Measurements from ENCODE around the gene FSTL5. TPM values are rescaled to one million over a fixed set of nuclear protein-coding genes. Genes with fewer than 3 reads are reported as not detected.

The FSTL5 gene
- total and polyA plus RNA-seq, 9 of the 15 experiments (the other 6 are each of a cell fraction or from before 2014, with no cell fraction given): 0.09 to 3.1 (median 0.50) TPM; not detected in 1

GRCh38 chr4:161540265-161540664, 623.5 kb downstream of the FSTL5 start:
- BruUV-seq (replicated peaks): no TSS peak
- TF ChIP-seq ZBTB17 (CRISPR knock-in tag; IDR thresholded peaks at IDR 0.05) (no peak), THRA (IDR thresholded peaks at IDR 0.05) (no peak), IRF9 (tag; IDR thresholded peaks at IDR 0.05) (no peak), RFX1 (IDR thresholded peaks at IDR 0.05) (no peak), TRIM28 (IDR thresholded peaks at IDR 0.05) (no peak), ZFP36 (IDR thresholded peaks at IDR 0.05; ENCODE audit: low read depth, low read length, partially characterized antibody) (no peak), GATAD2A (IDR thresholded peaks at IDR 0.05) (no peak)
- 0% methylated on average over 1 of the region's 1 CpG for WGBS (ENCODE audit: insufficient coverage, low coverage, missing lambda C conversion rate)
- H3K9me1 ChIP-seq (ENCODE audit: control insufficient read depth, insufficient read depth, low read length): no peaks in the 10 kb centered on the region
- no peaks in the 10 kb centered on the region for H3K4me1 ChIP-seq (replicated peaks in 1 of 2; ENCODE audit: control insufficient read depth in 2 of 2, insufficient read depth in 2 of 2, low read length in 2 of 2)
- intact Hi-C loops (cut with micrococcal nuclease): no loop called here
- no peak for DNase-seq (ENCODE audit: extremely low read depth in 1 of 4, low spot score in 3 of 4)
- in situ Hi-C loops (cut with MboI): no loop called here
- no peaks in the 10 kb centered on the region for H3K36me3 ChIP-seq (ENCODE audit: control insufficient read depth, insufficient read depth, low read length)
- no peak overlapping the region for H3K27ac ChIP-seq (ENCODE audit: extremely low read depth, low read depth, low read length)
- H2AFZ ChIP-seq (ENCODE audit: low read depth, low read length): no peak overlapping the region
- H3K4me2 ChIP-seq (ENCODE audit: insufficient read depth, low read length): no peak overlapping the region
- H3K9ac ChIP-seq (ENCODE audit: insufficient read depth in 1 of 2, low read depth in 2 of 2, low read length in 2 of 2): no peak overlapping the region
- ATAC-seq: no peak
- POLR2A ChIA-PET: no interaction called here
- H4K20me1 ChIP-seq (replicated peaks; ENCODE audit: control insufficient read depth, insufficient read depth, low read length): no peaks in the 10 kb centered on the region
- H3K27me3 ChIP-seq (ENCODE audit: control insufficient read depth in 2 of 2, insufficient read depth in 2 of 2, low read length in 2 of 2): no peaks in the 10 kb centered on the region
- H3K4me3 ChIP-seq: no peak overlapping the region
- FAIRE-seq: no peak
- no peaks in the 10 kb centered on the region for H3K79me2 ChIP-seq (ENCODE audit: control insufficient read depth, insufficient read depth, low read length)
- CTCF ChIA-PET (ENCODE audit: low intra/inter-chr PET ratio): no interaction called here
- H3K9me3 ChIP-seq (replicated peaks; ENCODE audit: control insufficient read depth, insufficient read depth, low read depth, low read length): no peaks in the 10 kb centered on the region
